WERI-Rb-1 (cell line): ENCODE data around the gene HUS1.

Experiments used
- DNase-seq: peaks from one replicate; pipeline ENCODE4 v3.0.0-alpha.2; 2020
- H3K27ac ChIP-seq: fragments of 250-450 bp; sonication (Bioruptor Pico); 2 replicates; pipeline ENCODE4 v1.5.1; 2020; ENCODE audit warnings: mild to moderate bottlenecking, moderate library complexity
- H3K27me3 ChIP-seq: fragments of 250-450 bp; sonication (Bioruptor Pico); 2 replicates; pipeline ENCODE4 v1.5.1; 2021; ENCODE audit warnings: mild to moderate bottlenecking, low read depth, moderate library complexity; ENCODE audit not compliant: insufficient read depth, severe bottlenecking
- H3K36me3 ChIP-seq: fragments of 250-450 bp; sonication (Bioruptor Pico); 2 replicates; pipeline ENCODE4 v1.5.1; 2020; ENCODE audit warnings: mild to moderate bottlenecking, moderate library complexity
- H3K4me3 ChIP-seq: 2 replicates; pipeline ENCODE4 v1.5.1; 2011; ENCODE audit warnings: low read depth, mild to moderate bottlenecking, control low read depth, low read length
- H3K9me3 ChIP-seq: fragments of 250-450 bp; sonication (Bioruptor Pico); 2 replicates; pipeline ENCODE4 v1.5.1; 2021; ENCODE audit warnings: mild to moderate bottlenecking, moderate library complexity; ENCODE audit not compliant: severe bottlenecking
- CTCF ChIP-seq: IDR thresholded peaks from 2 replicates; pipeline ENCODE4 v1.5.1; 2011; ENCODE audit warnings: low read depth, mild to moderate bottlenecking, control low read depth, inconsistent platforms, low read length

HUS1 gene

GRCh38 chr7:47915616-47915976, 63.8 kb downstream of the HUS1 start:
- H3K4me3 ChIP-seq, result no peak overlapping the region
- H3K27me3 ChIP-seq, result no peaks in the 10 kb centered on the region
- no peaks in the 10 kb centered on the region for H3K36me3 ChIP-seq
- H3K9me3 ChIP-seq, result no peaks in the 10 kb centered on the region
- no peak for TF ChIP-seq CTCF
- no peak for DNase-seq
- no peak overlapping the region for H3K27ac ChIP-seq

- DNase-seq, result no peak
- no peak overlapping the region for H3K27ac ChIP-seq
- no peaks in the 10 kb centered on the region for H3K9me3 ChIP-seq
- no peak overlapping the region for H3K4me3 ChIP-seq
- no peaks in the 10 kb centered on the region for H3K36me3 ChIP-seq
- H3K27me3 ChIP-seq, result no peaks in the 10 kb centered on the region
- no peak for TF ChIP-seq CTCF
These were observed 64.4 kb downstream of the HUS1 start for GRCh38 chr7:47914717-47915615.
